Measurements from ENCODE around the gene GHDC. TPM values are rescaled to one million over a fixed set of nuclear protein-coding genes. Genes with fewer than 3 reads are reported as not detected.

Gene GHDC
- total RNA-seq, 4 donors from 2014 or later, result 8.2 to 26.8 (median 17.5) TPM

- H3K9me3 ChIP-seq, result no peaks in the 10 kb centered on the region
- intact Hi-C loops (cut with DNase I; ENCODE audit: low total_unique reads), result no loop called here
- no peak for DNase-seq
- peaks cover 0 to 13% of the 10 kb centered on the region in 2 donors for H3K4me1 ChIP-seq
- peaks cover 3 to 11% of the 10 kb centered on the region in 2 donors for H3K27me3 ChIP-seq
- no peak overlapping the region for H3K27ac ChIP-seq
- H3K36me3 ChIP-seq, result no peaks in the 10 kb centered on the region
- TF ChIP-seq POLR2A (IDR thresholded peaks at IDR 0.05), result no peak
- TF ChIP-seq CTCF (IDR thresholded peaks at IDR 0.05), result no peak
- no peak overlapping the region for H3K4me3 ChIP-seq
Observed at GRCh38 chr17:42185621-42185930, 8.7 kb downstream of the GHDC start.

DNA sequence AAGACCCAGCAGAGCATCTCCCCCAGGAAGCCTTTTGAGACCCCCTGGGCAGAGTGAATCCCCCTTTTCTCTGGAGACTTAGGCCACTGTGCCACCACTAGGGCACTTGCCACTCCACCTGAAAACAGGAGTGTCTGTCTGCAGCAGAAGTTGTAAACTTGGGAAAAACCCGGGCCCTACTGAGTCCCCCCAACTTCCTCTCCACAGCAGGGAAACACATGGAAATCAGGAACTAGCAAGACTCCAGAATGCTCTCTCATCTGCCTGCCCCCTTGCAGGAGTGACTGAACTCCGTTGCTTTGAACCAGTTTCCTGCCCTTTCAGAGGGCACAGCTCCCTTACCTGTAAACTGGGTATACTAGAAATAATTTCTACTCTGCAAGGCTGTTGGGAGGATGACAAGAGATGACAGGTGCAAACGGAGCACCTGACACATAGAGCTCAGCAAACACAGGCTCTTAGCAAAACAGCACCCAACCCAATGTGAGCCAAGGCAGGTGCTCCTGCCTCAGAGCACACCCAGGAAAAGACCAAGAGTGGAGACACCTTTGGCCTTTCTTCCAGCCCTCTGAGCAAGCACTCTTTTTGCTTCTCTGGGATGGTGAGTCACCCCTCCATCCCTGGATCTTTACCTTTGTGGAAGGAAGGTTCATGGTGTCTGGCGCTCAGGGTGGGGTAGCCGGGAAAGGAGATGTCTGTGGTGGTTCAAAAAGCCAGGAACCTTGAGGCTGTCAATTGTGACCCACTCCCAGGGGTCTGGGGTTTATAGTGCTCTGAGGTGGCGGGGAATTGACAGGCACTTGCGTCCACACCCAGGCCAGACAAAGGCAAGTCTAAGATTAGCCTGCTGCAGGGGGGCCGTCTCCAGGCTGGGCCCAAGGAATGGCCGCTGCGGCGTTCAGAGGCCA, 9.3 kb downstream of the GHDC start, which contains the start of gene HCRT:
Gene HCRT, minus strand, starts transcription at position 740 of the 908 bp plus-strand sequence. Its CDS starts 87 bp downstream, at position 653.
- no peak for TF ChIP-seq CTCF (IDR thresholded peaks at IDR 0.05)
- no peak for TF ChIP-seq POLR2A (IDR thresholded peaks at IDR 0.05)
- Histone ChIP-seq H3K36me3 (no peaks in the 10 kb centered on the region), H3K27me3 (peaks cover 6 to 17% of the 10 kb centered on the region in 2 donors), H3K4me3 (peak within 1 kb of the TSS; percentile 31 to 32), H3K9me3 (no peaks in the 10 kb centered on the region), H3K27ac (peak within 1 kb of the TSS in 1 of 2 donors; percentile 36), H3K4me1 (peaks cover 0 to 16% of the 10 kb centered on the region in 2 donors)
- intact Hi-C loops (cut with DNase I; ENCODE audit: low total_unique reads), result no loop called here
- DNase-seq, result no peak

GRCh38 chr17:42183741-42184711, 10.3 kb downstream of the GHDC start:
- H3K27ac ChIP-seq, result peak overlapping the region; percentile 13 to 36
- H3K4me3 ChIP-seq, result peak overlapping the region; percentile 31 to 32
- H3K4me1 ChIP-seq, result peaks cover 0 to 16% of the 10 kb centered on the region in 2 donors
- H3K27me3 ChIP-seq, result peaks cover 6 to 20% of the 10 kb centered on the region in 2 donors
- intact Hi-C loops (cut with DNase I; ENCODE audit: low total_unique reads), result no loop called here
- DNase-seq, result peak; percentile 50 to 74
- no peaks in the 10 kb centered on the region for H3K9me3 ChIP-seq
- TF ChIP-seq CTCF (IDR thresholded peaks at IDR 0.05) (peak; percentile 51 to 87 (median 82)), POLR2A (IDR thresholded peaks at IDR 0.05) (peak in 1 of 2 donors; percentile 33)
- no peaks in the 10 kb centered on the region for H3K36me3 ChIP-seq

DNA sequence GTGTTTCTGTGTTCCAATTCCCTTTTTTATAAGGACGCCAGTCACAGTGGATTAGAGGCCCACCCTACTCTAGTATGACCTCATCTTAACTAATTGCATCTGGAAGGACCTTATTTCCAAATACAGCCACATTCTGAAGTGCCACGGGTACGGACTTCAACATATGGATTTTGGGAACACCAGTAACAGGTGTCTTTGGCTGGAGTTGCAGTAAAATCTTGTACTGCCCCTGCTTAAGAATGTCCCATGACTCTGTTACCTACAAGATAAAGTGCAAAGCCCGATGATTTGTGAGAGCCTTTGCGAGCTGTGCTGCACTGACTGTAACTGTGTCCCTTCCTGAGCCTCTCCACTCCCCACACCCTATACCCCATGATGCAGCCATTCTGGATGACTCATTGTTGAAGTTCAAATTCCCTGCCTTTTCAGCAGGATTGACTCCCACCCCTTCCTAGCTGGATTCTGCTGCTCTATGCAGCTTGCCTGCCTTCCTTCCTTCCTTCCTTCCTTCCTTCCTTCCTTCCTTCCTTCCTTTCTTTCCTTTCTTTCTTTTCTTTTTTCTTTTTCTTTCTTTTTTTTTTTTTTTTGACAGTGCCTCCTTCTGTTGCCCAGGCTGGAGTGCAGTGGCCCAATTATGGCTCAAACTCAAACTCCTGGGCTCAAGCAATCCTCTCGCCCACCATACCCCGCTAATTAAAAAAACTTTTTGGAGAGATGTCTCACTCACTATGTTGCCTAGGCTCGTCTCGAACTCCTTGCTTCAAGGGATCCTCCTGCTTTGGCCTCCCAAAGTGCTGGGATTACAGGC, 11.2 kb downstream of the GHDC start:
- Histone ChIP-seq H3K4me1 (peaks cover 0 to 16% of the 10 kb centered on the region in 2 donors), H3K9me3 (no peaks in the 10 kb centered on the region), H3K36me3 (no peaks in the 10 kb centered on the region), H3K27ac (no peak overlapping the region), H3K27me3 (peaks cover 6 to 20% of the 10 kb centered on the region in 2 donors), H3K4me3 (no peak overlapping the region)
- intact Hi-C loops (cut with DNase I; ENCODE audit: low total_unique reads), result no loop called here
- TF ChIP-seq CTCF (IDR thresholded peaks at IDR 0.05) (no peak), POLR2A (IDR thresholded peaks at IDR 0.05) (no peak)
- no peak for DNase-seq

Measured in uterus (tissue), 4 donors.